ENCODE data around the gene TMEM242.

DNA sequence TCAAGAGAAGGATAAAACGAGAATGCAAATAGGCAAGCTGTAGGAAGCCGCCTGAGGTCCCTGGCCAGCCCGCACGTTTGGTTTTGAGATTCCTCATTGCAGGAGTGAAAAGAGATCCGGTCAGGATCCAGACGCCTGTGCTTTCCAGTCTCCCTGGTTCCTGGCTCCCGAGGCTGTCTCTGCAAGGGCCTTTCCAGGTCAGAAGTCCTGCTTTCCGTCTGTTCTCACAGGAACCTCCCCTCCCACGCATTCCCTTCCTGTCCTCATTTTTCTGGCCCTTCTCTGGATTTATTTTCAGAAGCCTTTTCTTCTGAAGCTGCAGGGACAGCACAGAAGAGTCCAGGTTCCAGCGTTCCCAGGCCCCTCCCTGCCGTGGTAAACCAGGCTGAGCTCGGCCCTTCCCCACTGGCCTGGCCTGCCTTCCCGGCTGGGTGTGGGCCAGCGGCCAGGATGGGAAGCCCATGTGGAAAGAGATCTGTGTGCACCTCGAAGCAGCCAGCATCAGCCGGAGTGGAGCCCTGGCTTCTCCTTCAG is 54.0 kb downstream of the TMEM242 start:
- TF ChIP-seq, protein P1, sequence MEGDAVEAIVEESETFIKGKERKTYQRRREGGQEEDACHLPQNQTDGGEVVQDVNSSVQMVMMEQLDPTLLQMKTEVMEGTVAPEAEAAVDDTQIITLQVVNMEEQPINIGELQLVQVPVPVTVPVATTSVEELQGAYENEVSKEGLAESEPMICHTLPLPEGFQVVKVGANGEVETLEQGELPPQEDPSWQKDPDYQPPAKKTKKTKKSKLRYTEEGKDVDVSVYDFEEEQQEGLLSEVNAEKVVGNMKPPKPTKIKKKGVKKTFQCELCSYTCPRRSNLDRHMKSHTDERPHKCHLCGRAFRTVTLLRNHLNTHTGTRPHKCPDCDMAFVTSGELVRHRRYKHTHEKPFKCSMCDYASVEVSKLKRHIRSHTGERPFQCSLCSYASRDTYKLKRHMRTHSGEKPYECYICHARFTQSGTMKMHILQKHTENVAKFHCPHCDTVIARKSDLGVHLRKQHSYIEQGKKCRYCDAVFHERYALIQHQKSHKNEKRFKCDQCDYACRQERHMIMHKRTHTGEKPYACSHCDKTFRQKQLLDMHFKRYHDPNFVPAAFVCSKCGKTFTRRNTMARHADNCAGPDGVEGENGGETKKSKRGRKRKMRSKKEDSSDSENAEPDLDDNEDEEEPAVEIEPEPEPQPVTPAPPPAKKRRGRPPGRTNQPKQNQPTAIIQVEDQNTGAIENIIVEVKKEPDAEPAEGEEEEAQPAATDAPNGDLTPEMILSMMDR (IDR thresholded peaks at IDR 0.05 in 4 of 5, conservative IDR thresholded peaks at IDR 0.05 in 1 of 5) = no peak
- TF ChIP-seq POLR2A (IDR thresholded peaks at IDR 0.05) = no peak
